Measurements from ENCODE around the gene BRIP1. TPM values are rescaled to one million over a fixed set of nuclear protein-coding genes. Genes with fewer than 3 reads are reported as not detected.
"Not testable (repeated sequence)": the region's sequence is repeated elsewhere in the genome, so short reads cannot be mapped to it uniquely, and the experiment has no call there.

BRIP1 gene
- total RNA-seq, 2 donors from 2014 or later, result 1.5 to 2.3 TPM

GRCh38 chr17:61733021-61733420 is 130.3 kb downstream of the BRIP1 start:
- Mint-ChIP-seq H3K36me3 (ENCODE audit: low read depth) (peaks cover 6% of the 10 kb centered on the region), H3K27me3 (no peaks in the 10 kb centered on the region), H3K27ac (no peak overlapping the region), H3K4me1 (peaks cover 8% of the 10 kb centered on the region), H3K4me3 (no peak overlapping the region)
- ATAC-seq (no peak), DNase-seq (no peak)
- H3K9me3 ChIP-seq (ENCODE audit: control insufficient read depth, low read length, poor library complexity, severe bottlenecking), result no peaks in the 10 kb centered on the region

- DNase-seq (no peak), ATAC-seq (no peak)
- Mint-ChIP-seq H3K4me3 (no peak overlapping the region), H3K4me1 (peaks cover 8% of the 10 kb centered on the region), H3K36me3 (ENCODE audit: low read depth) (peaks cover 6% of the 10 kb centered on the region), H3K27me3 (no peaks in the 10 kb centered on the region), H3K27ac (no peak overlapping the region)
- no peaks in the 10 kb centered on the region for H3K9me3 ChIP-seq (ENCODE audit: control insufficient read depth, low read length, poor library complexity, severe bottlenecking)
Measured at GRCh38 chr17:61732169-61732568, 131.2 kb downstream of the BRIP1 start.

GRCh38 chr17:61731330-61731729 is 132.0 kb downstream of the BRIP1 start:
- Mint-ChIP-seq H3K4me3 (no peak overlapping the region), H3K36me3 (ENCODE audit: low read depth) (peaks cover 6% of the 10 kb centered on the region), H3K27me3 (no peaks in the 10 kb centered on the region), H3K4me1 (peaks cover 8% of the 10 kb centered on the region), H3K27ac (no peak overlapping the region)
- DNase-seq (no peak), ATAC-seq (no peak)
- no peaks in the 10 kb centered on the region for H3K9me3 ChIP-seq (ENCODE audit: control insufficient read depth, low read length, poor library complexity, severe bottlenecking)

DNA sequence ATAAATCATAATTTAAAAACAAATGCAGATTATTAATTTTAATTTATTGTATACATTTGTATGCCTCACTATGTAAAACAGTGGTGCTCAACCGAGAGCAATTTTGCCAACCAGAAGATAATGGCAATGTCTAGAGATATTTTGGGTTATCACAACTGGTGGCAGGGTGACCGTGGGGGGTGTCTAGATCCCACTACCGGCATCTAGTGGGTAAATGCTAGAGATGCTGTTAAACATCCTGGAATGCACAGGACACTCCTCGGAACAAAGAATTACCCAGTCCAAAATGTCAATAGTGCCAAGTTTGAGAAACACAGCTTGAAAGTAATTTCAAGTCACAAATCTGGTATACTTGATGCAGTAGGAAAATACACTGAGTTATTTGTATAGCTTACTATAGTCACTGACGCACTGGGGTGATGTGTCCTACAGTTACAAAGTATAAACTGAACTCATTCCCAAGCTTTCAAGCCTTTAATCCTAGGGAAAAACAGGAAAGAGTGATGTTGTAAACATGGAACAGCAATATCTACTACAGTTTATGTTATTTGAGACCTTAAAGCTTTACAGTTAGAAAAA is 133.5 kb downstream of the BRIP1 start:
- Mint-ChIP-seq H3K36me3 (ENCODE audit: low read depth) (peaks cover 6% of the 10 kb centered on the region), H3K27ac (no peak overlapping the region), H3K4me3 (no peak overlapping the region), H3K4me1 (peaks cover 8% of the 10 kb centered on the region), H3K27me3 (no peaks in the 10 kb centered on the region)
- H3K9me3 ChIP-seq (ENCODE audit: control insufficient read depth, low read length, poor library complexity, severe bottlenecking), result no peaks in the 10 kb centered on the region
- DNase-seq, result no peak
- ATAC-seq, result no peak

DNA sequence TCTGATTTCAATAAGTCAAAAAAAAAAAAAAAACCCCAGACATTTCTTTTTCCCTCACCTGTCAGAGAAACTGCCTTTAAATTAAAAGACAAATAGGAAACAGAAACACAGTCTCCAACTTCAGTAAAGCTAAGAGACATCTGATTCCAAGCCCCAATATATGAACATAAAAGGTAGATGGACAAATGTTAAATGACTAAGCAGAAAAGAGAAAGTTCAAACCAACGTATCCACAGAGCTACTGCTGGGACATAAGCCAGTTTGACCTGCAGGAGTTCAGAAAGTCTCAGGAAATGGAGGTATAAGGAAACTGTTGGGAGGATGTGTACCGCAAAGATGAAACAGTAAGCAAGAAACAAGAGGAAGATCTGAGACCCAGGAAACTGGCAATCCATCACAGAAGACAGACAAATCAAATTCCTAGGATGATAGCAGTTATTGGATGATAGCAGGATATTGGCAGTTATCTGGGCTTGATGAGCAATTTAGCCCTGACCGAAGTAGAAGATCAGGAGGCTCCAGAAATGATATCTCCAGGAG is 135.0 kb downstream of the BRIP1 start:
- H3K4me1 Mint-ChIP-seq, result peaks cover 8% of the 10 kb centered on the region
- no peak overlapping the region for H3K4me3 Mint-ChIP-seq
- no peaks in the 10 kb centered on the region for H3K27me3 Mint-ChIP-seq
- no peaks in the 10 kb centered on the region for H3K9me3 ChIP-seq (ENCODE audit: control insufficient read depth, low read length, poor library complexity, severe bottlenecking)
- ATAC-seq, result no peak
- no peak for DNase-seq
- H3K36me3 Mint-ChIP-seq (ENCODE audit: low read depth), result peaks cover 6% of the 10 kb centered on the region
- no peak overlapping the region for H3K27ac Mint-ChIP-seq

GRCh38 chr17:61727798-61728197 is 135.5 kb downstream of the BRIP1 start:
- H3K4me3 Mint-ChIP-seq; ATAC-seq; H3K9me3 ChIP-seq (ENCODE audit: control insufficient read depth, low read length, poor library complexity, severe bottlenecking); H3K27me3 Mint-ChIP-seq; DNase-seq; H3K36me3 Mint-ChIP-seq (ENCODE audit: low read depth); H3K27ac Mint-ChIP-seq; H3K4me1 Mint-ChIP-seq: not testable (repeated sequence)

- Mint-ChIP-seq H3K4me3 (no peak overlapping the region), H3K27me3 (no peaks in the 10 kb centered on the region), H3K36me3 (ENCODE audit: low read depth) (peaks cover 6% of the 10 kb centered on the region), H3K27ac (no peak overlapping the region), H3K4me1 (peaks cover 8% of the 10 kb centered on the region)
- no peaks in the 10 kb centered on the region for H3K9me3 ChIP-seq (ENCODE audit: control insufficient read depth, low read length, poor library complexity, severe bottlenecking)
- no peak for ATAC-seq
- no peak for DNase-seq
Measured at GRCh38 chr17:61726977-61727376, 136.4 kb downstream of the BRIP1 start.

- H3K36me3 Mint-ChIP-seq (ENCODE audit: low read depth), result peaks cover 4% of the 10 kb centered on the region
- H3K4me1 Mint-ChIP-seq, result peaks cover 5% of the 10 kb centered on the region
- H3K27me3 Mint-ChIP-seq, result no peaks in the 10 kb centered on the region
Measured at GRCh38 chr17:61724777-61725176, 138.6 kb downstream of the BRIP1 start.

DNA sequence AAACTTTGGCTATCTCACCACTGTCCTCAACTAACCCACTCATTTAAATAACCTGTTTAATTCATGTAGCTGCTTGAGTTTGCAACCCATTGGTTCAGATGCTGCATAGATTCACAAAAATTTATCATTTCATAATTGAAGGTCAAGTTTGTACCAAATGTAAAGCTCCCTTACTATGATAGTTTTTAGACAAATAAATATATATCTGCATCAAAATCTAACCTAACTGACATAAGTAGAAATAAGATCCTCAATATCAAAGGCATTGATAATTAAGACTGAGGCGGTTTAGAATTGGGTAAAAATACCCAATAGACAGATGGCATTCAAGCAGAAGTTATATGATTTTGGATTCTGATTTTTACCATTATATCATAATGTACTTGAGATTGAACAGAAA is 139.4 kb downstream of the BRIP1 start:
- no peak overlapping the region for H3K27ac Mint-ChIP-seq
- no peaks in the 10 kb centered on the region for H3K27me3 Mint-ChIP-seq
- no peaks in the 10 kb centered on the region for H3K9me3 ChIP-seq (ENCODE audit: control insufficient read depth, low read length, poor library complexity, severe bottlenecking)
- H3K4me1 Mint-ChIP-seq, result peaks cover 5% of the 10 kb centered on the region
- no peak for DNase-seq
- no peak overlapping the region for H3K4me3 Mint-ChIP-seq
- no peak for ATAC-seq
- peaks cover 4% of the 10 kb centered on the region for H3K36me3 Mint-ChIP-seq (ENCODE audit: low read depth)

More at GRCh38 chr17:61724777-61725176, 138.6 kb downstream of the BRIP1 start:
- no peak overlapping the region for H3K27ac Mint-ChIP-seq
- no peak overlapping the region for H3K4me3 Mint-ChIP-seq
- no peak for ATAC-seq
- H3K9me3 ChIP-seq (ENCODE audit: control insufficient read depth, low read length, poor library complexity, severe bottlenecking), result no peaks in the 10 kb centered on the region
- no peak for DNase-seq

DNA sequence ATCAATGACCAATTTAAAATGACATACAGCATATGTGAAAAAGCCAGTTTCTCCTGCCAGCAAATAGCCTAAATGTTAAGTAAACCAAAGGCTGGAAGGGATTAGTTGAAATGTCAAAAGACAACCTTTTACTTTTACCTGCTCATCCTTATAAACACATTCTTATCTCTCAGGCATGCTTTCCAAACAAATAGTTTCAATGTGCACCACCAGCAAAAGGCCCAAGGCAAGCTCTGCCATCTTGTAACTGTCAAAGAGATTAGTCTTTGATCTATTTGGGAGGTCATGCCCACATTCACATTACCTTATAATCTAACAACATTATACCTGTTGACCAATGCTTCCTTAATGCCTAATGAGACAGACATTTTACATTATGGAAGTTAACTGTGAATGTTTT is 140.1 kb downstream of the BRIP1 start:
- H3K36me3 Mint-ChIP-seq (ENCODE audit: low read depth), result no peaks in the 10 kb centered on the region
- DNase-seq, result no peak
- H3K27ac Mint-ChIP-seq, result no peak overlapping the region
- no peak overlapping the region for H3K4me3 Mint-ChIP-seq
- H3K9me3 ChIP-seq (ENCODE audit: control insufficient read depth, low read length, poor library complexity, severe bottlenecking), result no peaks in the 10 kb centered on the region
- no peaks in the 10 kb centered on the region for H3K4me1 Mint-ChIP-seq
- ATAC-seq, result no peak
- no peaks in the 10 kb centered on the region for H3K27me3 Mint-ChIP-seq

DNA sequence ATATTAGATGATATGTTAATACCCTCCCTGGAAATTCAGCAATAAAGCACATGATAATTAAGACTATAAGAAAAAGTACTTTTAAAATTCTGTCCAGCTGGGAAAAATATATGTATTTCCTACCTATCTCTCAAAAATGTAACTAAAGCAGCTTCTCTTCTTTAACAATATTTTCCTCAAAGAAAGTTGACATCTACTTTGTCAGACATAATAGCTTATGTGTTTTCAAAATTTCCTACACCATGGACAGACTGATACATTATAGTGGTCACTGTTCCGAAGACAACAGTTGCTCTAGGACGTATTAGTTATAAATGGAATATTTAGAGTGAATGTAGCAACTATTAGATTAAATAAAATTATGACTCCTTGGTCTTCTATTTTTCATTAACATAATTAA is 140.9 kb downstream of the BRIP1 start:
- ATAC-seq, result no peak
- no peak for DNase-seq
- Mint-ChIP-seq H3K4me1 (no peaks in the 10 kb centered on the region), H3K27ac (no peak overlapping the region), H3K36me3 (ENCODE audit: low read depth) (no peaks in the 10 kb centered on the region), H3K4me3 (no peak overlapping the region), H3K27me3 (no peaks in the 10 kb centered on the region)
- no peaks in the 10 kb centered on the region for H3K9me3 ChIP-seq (ENCODE audit: control insufficient read depth, low read length, poor library complexity, severe bottlenecking)

- Mint-ChIP-seq H3K4me3 (no peak overlapping the region), H3K27me3 (no peaks in the 10 kb centered on the region), H3K36me3 (ENCODE audit: low read depth) (no peaks in the 10 kb centered on the region), H3K4me1 (no peaks in the 10 kb centered on the region), H3K27ac (no peak overlapping the region)
- DNase-seq (no peak), ATAC-seq (no peak)
- no peaks in the 10 kb centered on the region for H3K9me3 ChIP-seq (ENCODE audit: control insufficient read depth, low read length, poor library complexity, severe bottlenecking)
Measured at GRCh38 chr17:61720016-61720795, 143.1 kb downstream of the BRIP1 start.

- H3K4me3 Mint-ChIP-seq; H3K9me3 ChIP-seq (ENCODE audit: control insufficient read depth, low read length, poor library complexity, severe bottlenecking); DNase-seq; H3K4me1 Mint-ChIP-seq; H3K27me3 Mint-ChIP-seq; H3K36me3 Mint-ChIP-seq (ENCODE audit: low read depth); ATAC-seq; H3K27ac Mint-ChIP-seq: not testable (repeated sequence)
Measured at GRCh38 chr17:61719220-61719619, 144.1 kb downstream of the BRIP1 start.

DNA sequence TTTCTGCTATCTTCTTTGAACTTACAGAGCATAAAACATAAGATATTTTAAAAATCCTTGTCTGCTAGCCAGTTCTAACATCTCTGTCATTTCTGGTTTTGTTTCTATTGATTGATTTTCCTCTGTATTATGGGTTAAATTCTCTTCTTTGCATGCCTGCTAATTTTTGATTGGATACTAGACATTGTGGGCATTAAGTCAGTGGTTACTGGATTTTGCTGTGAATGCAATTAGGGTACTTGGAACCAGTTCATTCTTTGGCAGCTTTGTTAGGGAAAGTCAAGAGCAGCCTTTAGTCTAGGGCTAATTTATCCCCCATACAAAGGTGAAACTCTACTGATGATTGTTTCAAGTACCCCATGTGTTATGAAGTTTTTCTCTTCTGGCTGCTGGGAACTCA is 145.3 kb downstream of the BRIP1 start:
- H3K27ac Mint-ChIP-seq, result no peak overlapping the region
- H3K27me3 Mint-ChIP-seq, result no peaks in the 10 kb centered on the region
- no peaks in the 10 kb centered on the region for H3K4me1 Mint-ChIP-seq
- DNase-seq (no peak), ATAC-seq (no peak)
- no peaks in the 10 kb centered on the region for H3K36me3 Mint-ChIP-seq (ENCODE audit: low read depth)
- H3K9me3 ChIP-seq (ENCODE audit: control insufficient read depth, low read length, poor library complexity, severe bottlenecking), result no peaks in the 10 kb centered on the region
- H3K4me3 Mint-ChIP-seq, result no peak overlapping the region

Measured in T-helper 17 cell (primary cell).